HG03439 (cell line): ENCODE results near the gene PTPRN2.

Source experiments
- ATAC-seq: cut with Tn5 transposase; IDR thresholded peaks from one replicate; pipeline ENCODE4 v1.9.1; 2021; ENCODE audit warnings: mild to moderate bottlenecking, moderate library complexity; ENCODE audit not compliant: unreplicated experiment

Gene PTPRN2

DNA sequence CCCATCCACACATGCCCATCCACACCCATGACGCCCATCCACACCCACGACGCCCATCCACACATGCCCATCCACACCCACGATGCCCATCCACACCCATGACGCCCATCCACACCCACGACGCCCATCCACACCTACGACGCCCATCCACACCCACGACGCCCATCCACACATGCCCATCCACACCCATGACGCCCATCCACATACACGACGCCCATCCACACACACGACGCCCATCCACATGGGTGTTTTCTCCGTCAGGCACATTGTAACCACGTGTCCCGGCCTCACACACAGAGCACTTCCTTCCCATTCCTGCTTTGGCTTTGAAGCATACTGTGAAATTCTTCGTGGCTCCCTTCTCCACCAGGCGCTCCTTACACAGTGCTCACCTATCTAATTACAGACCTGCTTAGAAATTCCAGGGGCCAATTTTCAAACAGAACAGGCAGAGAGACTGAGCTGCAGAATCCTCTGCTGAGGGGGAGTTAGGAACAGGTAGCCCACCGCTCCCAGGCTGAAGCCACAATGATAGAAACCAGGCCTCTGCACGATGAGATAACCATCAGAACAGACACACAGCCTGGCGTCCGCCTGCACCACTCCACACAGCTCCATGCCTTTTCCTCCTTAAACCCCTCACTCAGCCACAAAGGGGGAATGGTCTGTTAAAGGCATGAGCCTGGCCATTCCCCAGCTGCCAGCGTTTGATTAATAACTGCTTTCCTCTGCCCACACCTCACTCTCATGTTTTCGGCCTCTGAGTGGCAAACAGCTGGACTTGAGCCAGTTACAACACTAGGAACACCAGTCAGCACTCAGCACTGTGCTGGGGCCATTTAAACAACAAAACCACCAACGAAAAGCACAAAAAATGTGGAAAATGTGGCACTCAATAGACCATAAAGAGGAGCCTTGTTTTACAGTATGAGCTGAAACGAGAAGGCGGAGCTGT is 501.6 kb downstream of the PTPRN2 start:
- ATAC-seq: no peak

DNA sequence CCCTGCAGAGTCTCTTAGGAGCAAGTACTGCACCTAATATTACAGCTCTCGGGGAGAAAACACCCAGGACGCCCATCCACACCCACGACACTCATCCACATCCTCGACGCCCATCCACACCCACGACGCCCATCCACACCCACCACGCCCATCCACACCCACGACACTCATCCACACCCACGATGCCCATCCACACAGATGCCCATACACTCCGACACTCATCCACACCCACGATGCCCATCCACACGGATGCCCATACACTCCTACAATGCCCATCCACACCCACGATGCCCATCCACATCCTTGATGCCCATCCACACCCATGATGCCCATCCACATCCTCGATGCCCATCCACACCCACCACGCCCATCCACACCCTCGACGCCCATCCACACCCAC is 503.1 kb downstream of the PTPRN2 start:
- no peak for ATAC-seq

DNA sequence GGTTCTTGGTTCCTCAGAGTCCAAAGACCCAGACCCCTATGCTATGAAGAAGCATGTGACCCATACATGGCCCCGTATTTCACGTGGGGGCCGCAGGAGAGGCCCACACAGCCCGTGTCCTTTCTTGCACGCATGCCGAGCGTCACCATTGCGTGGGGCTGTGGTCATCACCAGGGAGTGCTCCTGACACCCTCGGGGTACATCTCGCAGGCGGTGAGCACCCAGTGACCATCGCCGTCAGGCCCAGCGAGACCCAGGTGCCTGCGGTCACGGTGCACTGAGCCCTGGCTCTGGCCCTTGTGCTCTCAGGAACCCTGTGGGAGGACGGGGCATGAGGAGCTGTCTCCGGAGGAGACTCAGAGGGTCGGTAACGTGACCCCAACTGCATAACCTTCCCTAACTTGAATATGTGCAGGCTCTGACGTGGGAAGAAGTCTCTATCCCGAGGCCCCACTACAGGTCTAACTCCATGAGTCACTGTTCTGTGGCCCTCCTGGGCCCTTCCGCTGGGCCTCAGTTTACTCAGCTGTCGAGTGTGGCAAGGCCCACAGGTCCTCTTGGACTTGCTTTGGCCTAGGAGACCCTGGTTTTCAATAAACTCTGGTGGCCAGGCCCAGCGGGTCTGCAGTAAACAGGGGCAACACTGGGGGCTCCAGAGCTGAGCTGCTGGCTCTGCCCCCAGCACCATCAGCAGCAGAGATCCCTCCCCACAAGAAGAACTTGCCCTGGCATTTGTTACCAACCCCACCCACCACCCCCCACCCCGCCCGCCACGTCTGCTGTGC is 503.9 kb downstream of the PTPRN2 start:
- ATAC-seq: no peak

DNA sequence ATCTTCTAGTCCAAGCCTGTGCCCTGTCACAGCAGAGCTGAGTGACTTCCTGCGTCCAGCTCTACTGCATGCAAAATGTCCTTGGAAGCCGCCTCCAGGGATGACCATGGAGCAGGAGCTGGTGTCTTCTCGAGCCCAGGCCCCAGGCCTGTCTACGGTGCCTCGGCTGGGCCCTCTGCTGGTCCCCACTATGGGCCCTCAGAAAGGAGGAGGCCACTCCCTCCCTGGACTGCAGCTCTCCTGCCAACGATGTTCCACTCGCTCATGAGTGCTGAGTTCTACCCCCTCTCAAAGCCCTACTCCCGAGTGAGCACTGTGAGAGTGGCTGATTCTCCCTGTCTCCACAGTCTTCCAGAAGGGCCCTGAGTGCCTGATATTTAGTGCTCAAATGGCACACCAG is 504.9 kb downstream of the PTPRN2 start:
- no peak for ATAC-seq

DNA sequence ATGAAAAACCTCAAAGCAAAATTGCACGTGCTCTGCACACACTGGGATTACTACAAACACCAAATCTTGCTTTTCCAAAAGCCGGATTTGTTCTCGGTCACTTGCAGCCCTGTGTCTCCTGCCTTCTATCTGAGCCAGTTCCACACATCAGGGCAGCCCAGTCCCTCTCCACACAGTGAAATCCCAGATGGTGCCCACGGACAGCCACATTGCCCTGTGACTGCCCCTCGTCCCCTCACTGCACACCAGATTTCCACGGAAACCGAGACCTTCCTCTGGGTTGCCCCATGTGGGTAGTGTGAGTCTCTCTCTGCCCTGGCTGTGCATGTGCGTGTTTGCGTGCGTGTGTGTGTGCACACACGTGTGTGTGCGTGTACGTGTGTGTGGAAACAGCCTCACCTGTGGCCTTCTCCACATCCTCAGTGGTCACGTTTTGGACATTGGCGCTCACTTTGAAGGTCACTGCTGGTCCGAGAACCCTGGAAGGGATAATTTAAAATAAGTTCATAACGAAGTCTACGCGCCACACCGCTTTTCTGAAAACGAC is 506.7 kb downstream of the PTPRN2 start:
- no peak for ATAC-seq

DNA sequence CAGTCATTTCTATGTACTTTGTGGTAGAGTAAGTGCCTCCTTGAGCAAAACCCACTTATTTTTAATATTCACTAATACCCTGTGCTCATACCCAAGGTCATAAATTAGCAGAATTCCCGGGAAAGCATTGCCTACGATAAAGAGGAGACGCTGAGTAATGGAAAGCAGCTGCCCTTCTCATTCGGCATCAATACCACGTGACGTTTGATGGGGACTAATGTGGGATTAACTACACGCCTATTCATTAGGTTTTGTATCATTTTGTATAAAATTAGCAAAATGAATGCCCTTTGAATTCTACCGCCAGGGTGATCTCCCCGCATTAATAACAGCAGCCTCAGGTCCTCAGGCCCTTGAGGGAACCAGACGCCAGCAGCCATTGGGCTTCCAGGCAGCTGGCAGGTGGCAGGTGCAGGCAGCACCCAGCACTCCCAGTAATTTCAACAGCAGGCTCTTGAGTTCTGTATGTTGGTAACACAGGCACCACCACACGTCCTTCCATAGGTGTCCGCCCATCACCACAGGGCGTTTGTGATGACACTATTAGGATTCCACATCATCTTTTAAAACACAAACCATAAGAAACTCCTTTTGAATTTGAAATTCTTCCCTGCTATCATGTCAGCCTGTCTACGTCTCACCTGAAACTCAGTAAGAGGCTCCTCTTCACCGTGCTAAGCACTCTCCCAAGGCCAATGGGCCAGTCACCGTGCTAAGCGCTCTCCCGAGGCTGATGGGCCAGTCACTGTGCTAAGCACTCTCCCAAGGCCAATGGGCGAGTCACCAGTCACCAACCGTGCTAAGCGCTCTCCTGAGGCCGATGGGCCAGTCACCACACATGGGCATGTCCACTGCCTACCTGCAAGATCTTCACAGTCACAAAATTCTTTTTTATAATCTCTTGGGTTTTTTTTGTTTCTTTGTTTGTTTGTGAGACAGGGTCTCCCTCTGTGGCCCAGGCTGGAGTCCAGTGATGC is 509.4 kb downstream of the PTPRN2 start:
- ATAC-seq: no peak

DNA sequence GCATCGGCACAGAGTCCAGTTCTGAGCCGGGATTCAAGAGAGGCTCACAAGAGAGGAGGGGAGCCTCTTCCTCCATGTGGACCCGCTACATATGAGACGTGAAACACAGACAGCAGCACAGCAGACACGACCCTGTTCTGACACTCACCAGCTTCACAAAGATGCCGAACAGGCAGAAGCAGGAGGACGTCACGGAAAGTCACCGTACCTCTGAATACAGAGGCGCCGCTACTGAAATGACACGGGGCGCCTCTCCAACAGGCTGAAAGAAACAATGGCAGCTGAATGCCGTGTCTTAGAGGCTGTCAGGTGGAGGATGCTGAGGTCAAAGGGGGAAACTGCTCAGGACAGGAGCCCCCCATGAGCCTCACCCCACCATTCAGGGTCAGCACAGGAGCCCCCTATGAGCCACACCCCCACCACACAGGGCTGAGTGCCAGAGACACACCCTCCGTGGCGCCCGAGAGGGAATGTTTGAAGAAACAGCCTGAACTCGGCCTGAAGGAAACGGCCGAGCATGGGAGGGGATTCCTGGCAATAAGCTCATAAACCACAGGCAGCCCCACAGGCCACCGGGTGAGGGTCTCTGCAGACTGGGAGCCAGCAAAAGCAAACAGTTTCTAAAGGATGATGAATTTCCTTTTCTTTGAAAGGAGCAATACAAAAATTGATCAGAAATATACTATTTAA is 510.3 kb downstream of the PTPRN2 start:
- ATAC-seq: no peak

DNA sequence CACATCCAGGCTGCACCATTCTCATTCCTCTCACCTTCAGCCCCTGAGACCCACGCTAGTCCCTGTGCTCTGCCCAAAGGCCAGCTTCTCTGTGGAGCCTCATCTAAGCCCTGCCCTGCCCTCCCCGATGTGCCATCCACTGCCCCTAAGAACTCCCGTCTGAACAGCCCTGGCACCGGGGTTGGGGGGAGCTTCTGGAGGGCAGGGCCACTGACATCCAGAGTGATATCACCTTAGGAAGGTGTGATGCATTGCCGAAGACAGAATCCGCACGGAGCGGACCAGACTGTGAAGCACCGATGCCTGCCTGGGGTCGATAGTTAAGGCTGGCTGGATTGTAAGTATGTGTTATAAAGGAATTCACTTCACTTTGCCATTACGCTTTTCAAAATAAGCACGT is 511.0 kb downstream of the PTPRN2 start:
- ATAC-seq: no peak

DNA sequence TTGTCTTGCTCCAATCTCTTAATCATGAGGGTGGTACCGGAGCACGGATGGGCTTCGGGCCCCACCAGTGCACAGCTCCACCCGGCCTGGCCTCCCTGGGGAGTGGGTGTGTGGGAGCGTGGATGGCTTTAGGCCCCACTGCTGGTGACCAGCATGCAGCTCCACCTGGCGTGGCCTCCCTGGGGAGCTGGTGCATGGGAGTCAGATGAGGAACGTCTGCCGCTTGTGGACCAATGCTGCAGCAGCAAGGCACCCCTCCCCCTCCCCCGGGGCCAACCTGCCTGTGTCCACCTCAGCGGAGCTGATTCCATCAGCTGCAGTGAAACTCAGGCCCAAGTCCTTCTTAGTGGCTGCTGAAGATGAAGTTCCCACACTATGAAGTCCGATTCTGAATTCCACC is 511.4 kb downstream of the PTPRN2 start:
- no peak for ATAC-seq

DNA sequence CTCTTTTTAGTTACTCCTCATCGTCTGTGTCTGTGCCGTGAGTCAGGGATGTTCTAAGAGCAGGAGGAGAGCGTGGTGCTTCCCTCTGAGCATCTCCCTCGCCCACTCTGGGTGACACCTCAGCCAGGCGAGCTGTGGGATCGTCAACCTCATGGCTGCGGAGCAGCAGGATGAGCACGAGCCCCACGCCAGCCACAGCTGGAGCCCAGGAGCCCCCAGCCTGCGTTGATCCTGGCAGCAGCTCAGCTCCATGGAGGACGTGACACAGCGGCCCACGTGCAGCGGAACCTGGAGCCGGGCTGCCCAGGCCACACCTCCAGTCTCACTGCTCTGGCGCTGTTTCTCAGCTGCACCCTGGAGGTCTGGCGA is 512.0 kb downstream of the PTPRN2 start:
- ATAC-seq: no peak

DNA sequence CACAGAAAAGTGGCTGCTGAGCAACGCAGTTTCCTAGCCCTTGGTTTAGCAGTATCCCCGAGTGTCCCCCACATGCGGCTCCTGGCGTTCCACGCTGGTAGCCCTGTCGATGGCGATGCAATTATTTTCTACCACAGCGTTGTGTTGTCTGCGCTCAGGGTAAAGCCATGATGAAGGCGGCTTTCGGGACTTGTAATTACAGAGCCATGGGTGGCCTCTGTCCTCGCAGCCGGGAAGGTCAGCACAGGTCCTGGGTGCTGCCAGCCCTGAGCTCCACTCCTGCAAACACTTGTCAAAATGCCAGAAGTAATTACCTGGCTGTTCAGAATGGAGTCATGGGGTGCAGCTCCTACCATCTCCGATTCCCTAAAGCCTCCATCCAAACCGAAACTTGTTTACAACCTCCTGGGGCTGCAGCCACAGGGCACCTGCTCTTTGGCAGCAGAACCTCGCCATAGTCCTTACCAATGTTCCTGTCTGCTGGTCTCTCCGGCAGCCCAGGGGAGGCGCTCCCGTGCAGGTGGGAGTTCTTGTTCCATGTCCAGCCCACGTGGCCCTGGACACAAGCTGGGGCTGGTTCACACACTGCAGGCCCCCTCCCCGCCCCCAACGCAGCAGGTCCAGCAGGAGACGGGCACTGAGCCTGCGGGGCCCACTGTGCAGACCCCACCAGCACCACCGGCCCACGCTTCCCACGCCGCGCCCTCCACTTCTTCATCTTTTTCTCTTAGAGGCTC is 512.6 kb downstream of the PTPRN2 start:
- no peak for ATAC-seq

DNA sequence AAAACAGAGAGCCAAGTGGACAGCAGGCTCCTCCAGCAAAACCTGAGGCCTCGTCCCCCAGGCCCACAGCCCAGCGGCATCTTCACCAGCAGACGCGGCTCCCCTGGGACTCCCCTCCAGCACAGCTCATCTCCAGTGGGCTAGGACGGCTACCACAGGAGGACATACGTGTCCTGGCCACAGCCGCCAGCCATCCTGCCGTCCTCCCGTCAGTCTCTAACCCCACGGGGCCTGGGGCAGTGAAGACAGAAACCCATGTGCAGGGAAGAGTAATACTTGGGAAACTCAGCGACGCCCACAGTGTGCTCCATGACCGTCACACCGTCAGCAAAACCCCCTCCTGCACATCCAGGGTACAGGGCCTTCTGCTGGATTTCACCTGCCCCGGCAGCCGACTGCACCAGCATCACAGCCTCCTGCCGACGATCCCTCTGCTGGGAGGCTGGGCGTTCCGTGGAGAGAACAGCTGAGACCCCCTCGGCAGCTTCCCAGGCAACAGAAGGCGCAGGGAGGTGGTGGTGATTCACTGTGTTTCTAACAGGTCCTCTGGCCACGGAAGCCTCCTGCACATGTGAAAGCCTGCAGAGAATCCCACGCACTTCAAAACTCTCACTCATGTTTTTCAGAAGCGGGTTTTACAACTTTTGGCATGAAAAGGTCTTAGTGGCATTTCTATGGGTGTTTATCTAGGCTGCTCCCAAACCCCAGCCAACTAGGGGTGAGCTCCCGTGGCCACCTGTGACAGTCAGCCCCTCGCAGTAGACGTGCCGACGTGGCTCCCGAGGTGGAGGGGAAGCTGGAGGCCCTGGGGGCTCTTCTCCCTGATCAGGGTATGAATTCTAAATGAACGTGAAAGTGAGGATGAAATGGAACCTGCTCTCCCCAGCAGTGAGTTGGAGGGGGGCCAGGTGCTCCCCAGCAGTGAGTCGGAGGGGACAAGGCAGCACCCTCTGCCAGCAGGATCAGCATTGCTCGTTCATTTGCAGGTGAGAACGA is 513.5 kb downstream of the PTPRN2 start:
- no peak for ATAC-seq

DNA sequence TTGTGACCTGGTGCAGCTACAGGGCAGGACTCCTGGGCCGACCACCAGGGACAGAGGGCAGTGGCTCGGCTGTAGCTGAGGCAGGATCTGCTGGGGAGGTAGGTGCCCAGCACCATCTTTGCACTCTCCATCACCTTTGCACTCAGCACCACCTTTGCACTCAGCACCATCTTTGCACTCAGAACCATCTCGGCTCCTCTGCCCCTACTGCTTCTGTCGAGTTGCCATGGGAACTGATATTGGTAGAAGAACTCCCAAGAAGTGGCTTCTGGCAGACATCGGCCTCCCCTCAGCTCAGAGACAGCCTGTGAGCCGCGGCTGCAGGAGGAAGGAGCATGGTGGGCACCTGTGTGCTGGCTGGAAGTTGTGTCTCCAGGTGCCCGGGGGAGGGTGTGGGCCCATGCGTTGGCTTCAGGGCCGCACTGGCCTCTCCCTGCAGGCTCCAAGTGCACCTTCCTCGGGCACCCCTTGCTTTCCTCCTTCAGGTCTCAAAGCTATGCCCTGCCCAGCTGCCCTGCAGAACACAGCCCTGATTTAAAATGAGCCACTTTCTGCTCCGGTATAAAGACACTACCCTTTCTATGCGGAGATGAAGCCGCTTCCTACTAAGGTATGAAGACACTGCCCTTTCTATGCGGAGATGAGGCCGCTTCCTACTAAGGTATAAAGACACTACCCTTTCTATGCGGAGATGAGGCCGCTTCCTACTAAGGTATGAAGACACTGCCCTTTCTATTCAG is 514.5 kb downstream of the PTPRN2 start:
- ATAC-seq: no peak

DNA sequence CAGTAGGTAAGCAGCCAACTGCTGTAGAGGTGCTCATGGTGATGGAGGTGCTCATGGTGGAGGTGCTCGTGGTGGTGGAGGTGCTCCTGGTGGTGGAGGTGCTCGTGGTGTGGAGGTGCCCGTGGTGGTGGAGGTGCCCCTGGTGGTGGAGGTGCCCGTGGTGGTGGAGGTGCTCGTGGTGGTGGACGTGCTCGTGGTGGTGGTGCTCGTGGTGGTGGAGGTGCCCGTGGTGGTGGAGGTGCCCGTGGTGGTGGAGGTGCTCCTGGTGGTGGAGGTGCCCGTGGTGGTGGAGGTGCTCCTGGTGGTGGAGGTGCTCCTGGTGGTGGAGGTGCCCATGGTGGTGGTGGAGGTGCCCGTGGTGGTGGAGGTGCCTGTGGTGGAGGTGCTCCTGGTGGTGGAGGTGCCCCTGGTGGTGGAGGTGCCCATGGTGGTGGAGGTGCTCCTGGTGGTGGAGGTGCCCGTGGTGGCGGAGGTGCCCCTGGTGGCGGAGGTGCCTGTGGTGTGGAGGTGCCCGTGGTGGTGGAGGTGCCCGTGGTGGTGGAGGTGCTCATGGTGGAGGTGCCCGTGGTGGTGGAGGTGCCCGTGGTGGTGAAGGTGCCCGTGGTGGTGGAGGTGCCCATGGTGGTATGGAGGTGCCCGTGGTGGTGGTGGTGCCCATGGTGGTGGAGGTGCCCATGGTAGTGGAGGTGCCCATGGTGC is 517.3 kb downstream of the PTPRN2 start:
- ATAC-seq: no peak

DNA sequence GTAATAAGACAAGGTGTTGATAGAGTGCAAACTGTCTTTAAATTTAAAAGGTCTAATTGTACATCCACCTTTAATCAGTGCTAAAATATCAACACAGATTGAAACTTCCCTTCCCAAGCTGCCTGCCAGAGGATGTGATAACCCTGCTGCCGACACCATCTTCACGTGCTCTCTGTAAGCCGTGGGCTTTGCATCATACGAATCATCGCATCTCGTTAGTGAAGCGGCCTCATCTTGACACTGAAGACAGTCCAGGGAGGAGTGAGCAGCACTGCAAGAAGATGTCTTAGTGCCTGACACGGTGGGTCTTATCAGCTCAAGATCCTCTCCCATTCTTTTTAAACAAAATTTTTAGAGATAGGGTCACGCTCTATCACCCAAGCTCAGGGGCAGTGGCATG is 518.8 kb downstream of the PTPRN2 start:
- ATAC-seq: no peak

DNA sequence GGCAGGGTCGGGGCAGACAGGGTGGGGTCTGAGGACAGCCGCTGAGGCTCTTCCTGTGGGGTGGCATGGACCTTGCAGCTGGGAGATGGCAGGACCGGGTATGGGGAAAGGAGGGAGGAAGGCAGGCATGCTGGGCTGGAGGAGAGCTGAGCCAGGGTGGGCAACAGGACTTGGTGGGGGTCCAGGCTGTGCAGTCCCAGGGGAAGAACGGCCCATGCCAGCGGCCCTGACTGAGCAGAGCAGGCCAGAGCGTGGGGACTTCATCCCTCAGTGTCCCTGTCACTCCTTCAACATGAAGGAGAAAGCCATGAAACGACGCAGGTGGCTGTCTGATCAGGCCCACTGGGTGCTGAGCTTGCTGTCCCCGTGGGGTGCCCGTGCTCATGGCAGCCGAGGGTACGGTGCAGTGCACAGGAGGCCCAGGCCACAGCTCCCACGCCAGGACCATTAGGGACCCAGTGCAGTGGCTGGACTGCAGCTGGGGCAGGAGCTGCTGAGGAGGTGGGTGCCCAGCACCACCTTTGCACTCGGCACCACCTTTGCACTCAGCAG is 519.6 kb downstream of the PTPRN2 start:
- no peak for ATAC-seq
